Lung (tissue), 12 donors: ENCODE results near the gene TLX3. TPM values are rescaled to one million over a fixed set of nuclear protein-coding genes. Genes with fewer than 3 reads are reported as not detected.

Experiments used
- ATAC-seq: fragments of 200-7000 bp; cut with Tn5 transposase; one replicate; pipeline ENCODE4 v1.9.1; 2020; ENCODE audit warnings: moderate number of reproducible peaks; ENCODE audit not compliant: insufficient read depth, low FRiP score
- DNase-seq, 3 donors: peaks; one replicate each; pipeline ENCODE4 v3.0.0-alpha.2; 2013 to 2017
- H3K27ac ChIP-seq, 2 donors: one replicate each; pipeline ENCODE4 v1.5.1; 2013; ENCODE audit warnings: mild to moderate bottlenecking in 2 of 2, moderate library complexity in 2 of 2, control low read depth in 1 of 2, inconsistent platforms in 1 of 2, low read depth in 1 of 2, low read length in 1 of 2
- H3K27me3 ChIP-seq, 3 donors: one replicate each; pipeline ENCODE4 v1.5.1; 2013; ENCODE audit warnings: low read length in 2 of 3; ENCODE audit not compliant: control insufficient read depth in 3 of 3, insufficient read depth in 3 of 3
- H3K36me3 ChIP-seq, 4 donors: one replicate each; pipeline ENCODE4 v1.5.1; 2013; ENCODE audit warnings: low read length in 4 of 4, mild to moderate bottlenecking in 1 of 4, moderate library complexity in 1 of 4; ENCODE audit not compliant: control insufficient read depth in 4 of 4, insufficient read depth in 4 of 4
- H3K4me1 ChIP-seq, 5 donors: one replicate each; pipeline ENCODE4 v1.5.1; 2013; ENCODE audit warnings: low read length in 5 of 5, mild to moderate bottlenecking in 2 of 5, moderate library complexity in 1 of 5; ENCODE audit not compliant: control insufficient read depth in 5 of 5, insufficient read depth in 5 of 5
- H3K4me3 ChIP-seq: one replicate; pipeline ENCODE4 v1.5.1; 2013; ENCODE audit warnings: mild to moderate bottlenecking, control low read depth, moderate library complexity
- H3K9ac ChIP-seq, 2 donors: one replicate each; pipeline ENCODE4 v1.5.1; 2013; ENCODE audit warnings: low read length in 2 of 2, control low read depth in 1 of 2; ENCODE audit not compliant: insufficient read depth in 1 of 2
- H3K9me3 ChIP-seq, 4 donors: one replicate each; pipeline ENCODE4 v1.5.1; 2013; ENCODE audit warnings: low read length in 3 of 4, mild to moderate bottlenecking in 1 of 4, moderate library complexity in 1 of 4; ENCODE audit not compliant: control insufficient read depth in 4 of 4, insufficient read depth in 3 of 4
- WGBS, 2 donors: extraction: QIAGEN DNeasy Blood & Tissue Kit; methylation state at CpG; one replicate each; pipeline ENCODE4 v1.1.7; 2013; 5-methylcytosine and 5-hydroxymethylcytosine counted together
- polyA plus RNA-seq, 2 donors: library from polyadenylated mRNA; stranded (reverse); fragments of 200-250 nt; gene quantifications; one replicate each; pipeline ENCODE4 v1.2.1, GENCODE V29; 2013
- total RNA-seq, 2 donors: library from RNA; depleted of rRNA in 1 of 2; stranded (reverse); fragments of >200 nt in 1 of 2; gene quantifications; one replicate each; pipeline ENCODE4 v1.2.1, GENCODE V29; 2014 to 2021
- TF ChIP-seq, protein P1 (sequence below): IDR thresholded peaks from 2 replicates; pipeline ENCODE4 v1.5.1; 2012; ENCODE audit warnings: mild to moderate bottlenecking; ENCODE audit errors: control extremely low read depth, extremely low read depth
- donor health status: control.
- donor health status: control.
- donor health status: Bipolar disorder and iron deficiency.
- donor health status: healthy.
- donor health status: DM: yes; HTN: yes; CAD: no.

The TLX3 gene
- total and polyA plus RNA-seq, 4 donors = not detected

DNA sequence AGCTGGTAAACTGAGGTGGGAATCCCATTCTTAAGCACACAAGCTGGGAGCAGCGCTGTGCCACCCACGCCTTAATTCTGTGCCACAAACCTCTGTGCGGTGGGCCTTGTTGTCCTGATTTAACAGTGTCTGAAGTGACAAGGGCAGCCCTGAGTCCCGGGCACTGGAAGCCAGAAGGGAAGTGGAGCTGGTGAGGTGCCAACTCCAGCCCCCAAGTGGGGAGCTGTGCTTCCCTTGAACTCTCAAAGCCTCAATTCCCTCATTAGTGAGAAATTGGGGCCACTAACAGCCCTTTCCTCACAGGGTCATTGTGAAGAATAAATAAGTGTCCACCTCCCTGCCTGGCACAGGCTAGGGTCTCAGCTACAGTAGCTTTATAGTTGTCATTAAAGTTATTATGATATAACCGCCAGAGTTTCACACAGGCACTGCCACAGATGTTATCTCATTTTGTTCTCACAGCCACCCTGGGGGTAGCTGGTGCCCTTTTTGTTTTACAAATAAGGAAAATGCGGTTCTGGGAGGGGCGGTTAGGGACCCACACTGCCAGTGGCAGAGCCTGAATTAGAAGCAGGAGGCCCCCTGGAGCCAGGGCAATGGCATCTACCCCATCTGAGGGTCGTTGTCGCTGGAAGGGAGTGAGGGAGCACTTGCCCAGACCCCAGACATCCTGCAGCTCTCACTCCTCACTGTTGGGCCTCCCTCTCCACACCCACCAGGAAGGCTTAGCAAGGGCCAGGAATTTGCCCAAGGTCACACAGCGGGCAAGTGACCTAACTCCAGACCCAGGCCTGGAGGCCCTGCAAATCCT is 2.1 kb upstream of the TLX3 start:
- no peak overlapping the region for H3K4me3 ChIP-seq
- 17 to 28% methylated on average over 10 of the region's 10 CpGs for WGBS, 2 donors
- H3K27ac ChIP-seq = no peak overlapping the region
- peaks cover 19 to 75% (median 63%) of the 10 kb centered on the region in 3 donors for H3K27me3 ChIP-seq
- DNase-seq (peak in 1 of 3 donors; percentile 36), ATAC-seq (no peak)
- H3K36me3 ChIP-seq = no peaks in the 10 kb centered on the region
- H3K9ac ChIP-seq = no peak overlapping the region
- peaks cover 0 to 6% (median 0%) of the 10 kb centered on the region in 4 donors for H3K9me3 ChIP-seq
- TF ChIP-seq, protein P1, sequence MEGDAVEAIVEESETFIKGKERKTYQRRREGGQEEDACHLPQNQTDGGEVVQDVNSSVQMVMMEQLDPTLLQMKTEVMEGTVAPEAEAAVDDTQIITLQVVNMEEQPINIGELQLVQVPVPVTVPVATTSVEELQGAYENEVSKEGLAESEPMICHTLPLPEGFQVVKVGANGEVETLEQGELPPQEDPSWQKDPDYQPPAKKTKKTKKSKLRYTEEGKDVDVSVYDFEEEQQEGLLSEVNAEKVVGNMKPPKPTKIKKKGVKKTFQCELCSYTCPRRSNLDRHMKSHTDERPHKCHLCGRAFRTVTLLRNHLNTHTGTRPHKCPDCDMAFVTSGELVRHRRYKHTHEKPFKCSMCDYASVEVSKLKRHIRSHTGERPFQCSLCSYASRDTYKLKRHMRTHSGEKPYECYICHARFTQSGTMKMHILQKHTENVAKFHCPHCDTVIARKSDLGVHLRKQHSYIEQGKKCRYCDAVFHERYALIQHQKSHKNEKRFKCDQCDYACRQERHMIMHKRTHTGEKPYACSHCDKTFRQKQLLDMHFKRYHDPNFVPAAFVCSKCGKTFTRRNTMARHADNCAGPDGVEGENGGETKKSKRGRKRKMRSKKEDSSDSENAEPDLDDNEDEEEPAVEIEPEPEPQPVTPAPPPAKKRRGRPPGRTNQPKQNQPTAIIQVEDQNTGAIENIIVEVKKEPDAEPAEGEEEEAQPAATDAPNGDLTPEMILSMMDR = no peak
- H3K4me1 ChIP-seq = peaks cover 0 to 19% (median 12%) of the 10 kb centered on the region in 5 donors

DNA sequence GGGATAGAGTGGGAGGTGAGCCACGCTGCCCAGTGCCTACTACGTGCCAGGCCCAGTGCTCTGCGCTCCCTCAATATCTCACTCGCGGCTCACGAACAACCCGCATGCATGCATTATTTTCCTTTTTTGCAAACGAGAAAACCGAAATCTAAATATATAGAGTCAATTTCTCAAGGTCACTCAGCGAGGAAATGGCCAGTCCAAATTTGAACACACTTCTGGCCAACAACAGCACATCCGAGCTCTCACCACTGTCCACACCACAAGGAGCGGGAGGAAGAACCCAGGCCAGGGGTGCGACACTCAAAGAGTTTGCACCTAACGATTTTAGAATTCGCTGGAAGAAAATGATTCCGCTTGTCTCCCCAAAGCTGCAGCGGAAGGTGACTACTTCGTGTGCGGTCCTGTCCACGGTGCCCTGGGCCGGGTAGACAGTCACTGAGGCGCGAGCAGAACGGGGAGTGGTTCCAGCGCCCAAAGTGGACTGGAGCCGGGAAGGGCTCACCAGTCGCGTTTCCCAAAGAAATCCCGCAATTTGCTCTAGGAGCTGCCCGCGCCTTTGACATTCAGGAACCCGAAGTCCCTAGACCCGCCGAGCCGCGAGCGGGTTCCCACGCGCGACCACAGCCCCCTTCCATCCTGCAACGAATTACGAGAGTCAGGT is 1.1 kb upstream of the TLX3 start:
- Histone ChIP-seq H3K9ac (no peak overlapping the region), H3K27ac (no peak overlapping the region), H3K9me3 (peaks cover 0 to 10% (median 0%) of the 10 kb centered on the region in 4 donors), H3K36me3 (no peaks in the 10 kb centered on the region), H3K27me3 (peaks cover 23 to 84% (median 70%) of the 10 kb centered on the region in 3 donors), H3K4me1 (peaks cover 0 to 27% (median 17%) of the 10 kb centered on the region in 5 donors), H3K4me3 (no peak overlapping the region)
- ATAC-seq (no peak), DNase-seq (peak in 1 of 3 donors; percentile 33)
- whole genome bisulfite sequencing, 2 donors = 14 to 21% methylated on average over 42 of the region's 42 CpGs
- TF ChIP-seq, protein P1 = no peak

DNA sequence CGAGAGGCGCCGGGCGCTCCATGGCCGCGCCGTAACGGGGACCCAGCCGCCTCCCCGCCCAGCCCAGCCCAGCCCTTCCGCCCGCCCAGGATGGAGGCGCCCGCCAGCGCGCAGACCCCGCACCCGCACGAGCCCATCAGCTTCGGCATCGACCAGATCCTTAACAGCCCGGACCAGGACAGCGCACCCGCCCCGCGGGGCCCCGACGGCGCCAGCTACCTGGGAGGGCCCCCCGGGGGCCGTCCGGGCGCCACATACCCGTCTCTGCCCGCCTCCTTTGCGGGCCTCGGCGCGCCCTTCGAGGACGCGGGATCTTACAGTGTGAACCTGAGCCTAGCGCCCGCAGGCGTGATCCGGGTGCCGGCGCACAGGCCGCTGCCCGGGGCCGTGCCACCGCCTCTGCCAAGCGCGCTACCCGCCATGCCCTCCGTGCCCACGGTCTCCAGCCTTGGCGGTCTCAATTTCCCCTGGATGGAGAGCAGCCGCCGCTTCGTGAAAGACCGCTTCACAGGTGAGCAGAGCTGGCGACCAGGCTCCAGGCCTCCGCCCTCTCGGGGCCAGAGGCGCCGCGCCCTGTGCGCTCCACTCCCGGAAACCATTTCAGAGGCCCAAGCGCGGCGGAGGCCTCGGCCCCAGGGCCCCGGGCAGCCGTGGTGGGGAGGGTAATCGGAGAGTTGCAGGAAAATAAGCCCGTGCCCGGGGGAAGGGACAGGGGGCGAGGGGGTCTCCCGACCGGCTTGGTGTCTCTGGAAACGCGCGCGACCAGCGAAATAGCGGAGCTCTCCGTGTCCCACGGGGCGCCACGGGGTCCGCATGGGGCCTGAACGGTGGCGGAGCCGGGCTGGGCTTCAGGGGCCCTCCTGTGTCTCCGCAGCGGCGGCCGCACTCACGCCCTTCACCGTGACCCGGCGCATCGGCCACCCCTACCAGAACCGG is 496 bp downstream of the TLX3 start:
- WGBS, 2 donors = 3 to 7% methylated on average over 65 to 106 of the region's 106 CpGs

More for the DNA sequence above, 496 bp downstream of the TLX3 start:
- Histone ChIP-seq H3K4me1 (peaks cover 0 to 32% (median 17%) of the 10 kb centered on the region in 5 donors), H3K27me3 (peaks cover 23 to 87% (median 78%) of the 10 kb centered on the region in 3 donors), H3K9me3 (peaks cover 0 to 14% (median 0%) of the 10 kb centered on the region in 4 donors), H3K27ac (no peak overlapping the region), H3K9ac (no peak overlapping the region), H3K36me3 (no peaks in the 10 kb centered on the region), H3K4me3 (no peak overlapping the region)
- DNase-seq (peak in 1 of 3 donors; percentile 14), ATAC-seq (no peak)
- TF ChIP-seq, protein P1 = no peak
